SK-N-SH (cell line): ENCODE results near the gene SDK1. TPM values are rescaled to one million over a fixed set of nuclear protein-coding genes. Genes with fewer than 3 reads are reported as not detected.

Experiments used
- CTCF ChIA-PET: fragments of 300-600, 350-600 bp; formaldehyde crosslinking; extraction: SDS; loops from one replicate; lab custom pipeline; 2021; lab: Yijun Ruan, JAX
- POLR2A ChIA-PET: fragments of 350-600 bp; sonication (Branson Sonifier 250); formaldehyde crosslinking; extraction: SDS; loops from one replicate; lab custom pipeline; 2020; ENCODE audit warnings: antibody characterized with exemption, inconsistent platforms; lab: Yijun Ruan, JAX
- DNase-seq: peaks from one replicate; pipeline ENCODE4 v3.0.0; 2012
- H2AFZ ChIP-seq: fragments of 200-600 bp; sonication (generic); 2 replicates; pipeline ENCODE4 v1.8.1; 2016; ENCODE audit warnings: antibody characterized with exemption, mild to moderate bottlenecking, low read depth
- H3F3A ChIP-seq: fragments of 200-600 bp; sonication (generic); replicated peaks from 2 replicates; pipeline ENCODE3; 2016; ENCODE audit warnings: antibody characterized with exemption, mild to moderate bottlenecking; ENCODE audit not compliant: insufficient read depth
- H3K27ac ChIP-seq, 2 experiments: fragments of 200-500 bp in 1 of 2; fragments of 200-600 bp in 1 of 2; sonication (Bioruptor generic) in 1 of 2; sonication (generic), shearing (Covaris generic) in 1 of 2; 2 replicates each; pipeline versions ENCODE4 v1.5.1 to v1.6.1; 2014 to 2016; ENCODE audit warnings: low read depth in 2 of 2, inconsistent platforms in 1 of 2, low read length in 1 of 2, mild to moderate bottlenecking in 1 of 2, mixed read lengths in 1 of 2
- H3K27me3 ChIP-seq: fragments of 200-600 bp; sonication (generic), shearing (Covaris generic); 2 replicates; pipeline ENCODE4 v1.6.1; 2016; ENCODE audit warnings: mixed run types; ENCODE audit not compliant: insufficient read depth
- H3K36me3 ChIP-seq, 2 experiments: fragments of 200-500 bp in 1 of 2; fragments of 200-600 bp in 1 of 2; sonication (Bioruptor generic) in 1 of 2; sonication (generic) in 1 of 2; replicated peaks in 1 of 2; 2 replicates each; pipeline versions ENCODE3 to v1.5.1; 2014 to 2016; ENCODE audit warnings: low read length in 1 of 2, mild to moderate bottlenecking in 1 of 2; ENCODE audit not compliant: insufficient read depth in 2 of 2, control insufficient read depth in 1 of 2
- H3K4me1 ChIP-seq, 2 experiments: fragments of 200-500 bp in 1 of 2; fragments of 200-600 bp in 1 of 2; sonication (Bioruptor generic) in 1 of 2; sonication (generic), shearing (Covaris generic) in 1 of 2; 2 replicates each; pipeline versions ENCODE4 v1.5.1 to v1.6.1; 2014 to 2016; ENCODE audit warnings: low read depth in 1 of 2, low read length in 1 of 2, mixed run types in 1 of 2; ENCODE audit not compliant: insufficient read depth in 2 of 2, control insufficient read depth in 1 of 2
- H3K4me2 ChIP-seq: fragments of 200-600 bp; sonication (generic), shearing (Covaris generic); 2 replicates; pipeline ENCODE4 v1.6.1; 2017; ENCODE audit warnings: mixed run types
- H3K4me3 ChIP-seq, 2 experiments: fragments of 200-500 bp in 1 of 2; fragments of 200-600 bp in 1 of 2; sonication (Bioruptor generic) in 1 of 2; sonication (generic), shearing (Covaris generic) in 1 of 2; 2 replicates each; pipeline versions ENCODE4 v1.5.1 to v1.8.1; 2014 to 2016; ENCODE audit warnings: low read depth in 2 of 2, inconsistent platforms in 1 of 2, low read length in 1 of 2, mild to moderate bottlenecking in 1 of 2, mixed read lengths in 1 of 2, moderate library complexity in 1 of 2
- H3K79me2 ChIP-seq: fragments of 200-600 bp; sonication (generic); 2 replicates; pipeline ENCODE4 v1.8.1; 2017; ENCODE audit warnings: mild to moderate bottlenecking; ENCODE audit not compliant: insufficient read depth
- H3K9ac ChIP-seq: fragments of 200-600 bp; sonication (generic); 2 replicates; pipeline ENCODE4 v1.6.1; 2017; ENCODE audit warnings: mixed run types
- H3K9me2 ChIP-seq: fragments of 200-600 bp; sonication (generic); 2 replicates; pipeline ENCODE4 v1.6.1; 2017; ENCODE audit warnings: mixed run types
- H3K9me3 ChIP-seq: fragments of 200-600 bp; sonication (generic); 2 replicates; pipeline ENCODE4 v1.6.1; 2017; ENCODE audit warnings: mixed run types, mild to moderate bottlenecking, moderate library complexity
- H4K20me1 ChIP-seq: fragments of 200-600 bp; sonication (generic); 2 replicates; pipeline ENCODE4 v1.6.1; 2017; ENCODE audit warnings: mild to moderate bottlenecking, mixed run types; ENCODE audit not compliant: insufficient read depth
- ELF1 ChIP-seq: IDR thresholded peaks from 2 replicates; pipeline ENCODE4 v1.4.0; 2012
- EP300 ChIP-seq, 2 experiments: IDR thresholded peaks; 2 replicates each; pipeline versions ENCODE4 v1.4.0 to v1.6.1; 2012; ENCODE audit warnings: borderline replicate concordance in 1 of 2, low read depth in 1 of 2, low read length in 1 of 2
- FOXJ3 ChIP-seq: sonication (generic); formaldehyde crosslinking; IDR thresholded peaks from 2 replicates; pipeline ENCODE4 v1.5.1; 2020; ENCODE audit warnings: mild to moderate bottlenecking, missing genetic modification reagents
- FOXM1 ChIP-seq: IDR thresholded peaks from 2 replicates; pipeline ENCODE4 v1.4.0; 2012; ENCODE audit warnings: low read depth, mild to moderate bottlenecking
- GABPA ChIP-seq: IDR thresholded peaks from 2 replicates; pipeline ENCODE4 v1.4.0; 2012; ENCODE audit warnings: low read depth, mild to moderate bottlenecking
- IRF3 ChIP-seq: fragments of 150-350 bp; IDR thresholded peaks from 2 replicates; pipeline ENCODE4 v1.6.1; 2016; ENCODE audit warnings: mild to moderate bottlenecking, low read depth, low read length
- JUND ChIP-seq: IDR thresholded peaks from 2 replicates; pipeline ENCODE4 v1.4.0; 2012
- NRF1 ChIP-seq: IDR thresholded peaks from 2 replicates; pipeline ENCODE4 v1.6.1; 2012; ENCODE audit warnings: low read depth, mild to moderate bottlenecking, low read length
- RAD21 ChIP-seq: IDR thresholded peaks from 2 replicates; pipeline ENCODE4 v1.6.1; 2012; ENCODE audit warnings: mild to moderate bottlenecking, low read length
- RFX5 ChIP-seq: IDR thresholded peaks from 2 replicates; pipeline ENCODE4 v1.6.1; 2012; ENCODE audit warnings: mild to moderate bottlenecking, improper control_type of control experiment, low read length
- SIN3A ChIP-seq: IDR thresholded peaks from 2 replicates; pipeline ENCODE4 v1.6.1; 2012; ENCODE audit warnings: low read depth, mild to moderate bottlenecking, low read length, moderate library complexity, borderline replicate concordance
- TAF1 ChIP-seq: IDR thresholded peaks from 2 replicates; pipeline ENCODE4 v1.6.1; 2012; ENCODE audit warnings: low read depth, mild to moderate bottlenecking, low read length, moderate library complexity, borderline replicate concordance
- TCF12 ChIP-seq: IDR thresholded peaks from 2 replicates; pipeline ENCODE4 v1.4.0; 2012
- TEAD4 ChIP-seq: IDR thresholded peaks from 2 replicates; pipeline ENCODE4 v1.4.0; 2012; ENCODE audit warnings: mild to moderate bottlenecking, borderline replicate concordance; ENCODE audit not compliant: insufficient read depth
- ZBTB33 ChIP-seq: IDR thresholded peaks from 2 replicates; pipeline ENCODE4 v1.4.0; 2012; ENCODE audit warnings: low read depth, borderline replicate concordance
- WGBS: methylation state at CpG from one replicate; pipeline ENCODE4 v1.1.6; 2017; ENCODE audit warnings: low lambda C conversion rate; 5-methylcytosine and 5-hydroxymethylcytosine counted together
- polyA plus RNA-seq, 3 experiments: library from polyadenylated mRNA; depleted of rRNA; stranded (reverse); fragments of >200 nt; gene quantifications; 2 replicates each; pipeline ENCODE4 v1.2.3, GENCODE V29; 2012
- TF ChIP-seq, protein P1 (sequence below): fragments of 200-600 bp; sonication (generic); IDR thresholded peaks from 2 replicates; pipeline ENCODE4 v1.6.1; 2017; ENCODE audit warnings: antibody characterized with exemption, mild to moderate bottlenecking, moderate library complexity

SDK1 gene
- polyA plus RNA-seq, 1 of the 3 experiments (the other 2 are of a cell fraction), result 1.2 TPM

- H3K4me2 ChIP-seq, result no peak overlapping the region
- ChIA-PET POLR2A (no interaction called here), CTCF (interaction anchor here (1.0 kb wide), 1 partner anchor 19 kb away, joined by 4 read pairs; no protein-coding TSS in a partner anchor)
- no peak overlapping the region for H3K4me3 ChIP-seq
- no peaks in the 10 kb centered on the region for H3K9me3 ChIP-seq
- H3K9ac ChIP-seq, result no peak overlapping the region
- H4K20me1 ChIP-seq, result no peaks in the 10 kb centered on the region
- no peak overlapping the region for H3K27ac ChIP-seq
- H2AFZ ChIP-seq, result no peak overlapping the region
- H3K4me1 ChIP-seq, result peaks cover 0 to 14% of the 10 kb centered on the region in 2 experiments; a peak in 2 of 4 replicates
- no peak for DNase-seq
- WGBS, result 93% methylated on average over 12 of the region's 12 CpGs
- H3K9me2 ChIP-seq, result no peaks in the 10 kb centered on the region
- no peaks in the 10 kb centered on the region for H3K36me3 ChIP-seq
- H3K27me3 ChIP-seq, result no peaks in the 10 kb centered on the region
- H3F3A ChIP-seq, result no peaks in the 10 kb centered on the region
- no peaks in the 10 kb centered on the region for H3K79me2 ChIP-seq
- TF ChIP-seq IRF3 (no peak), ZBTB33 (no peak), GABPA (no peak), NRF1 (no peak), SIN3A (no peak), TEAD4 (no peak), FOXJ3 (CRISPR knock-in tag) (no peak), JUND (no peak), FOXM1 (no peak), TCF12 (no peak), EP300 (IDR thresholded peaks at IDR 0.05; ENCODE audit: borderline replicate concordance in 1 of 2, low read depth in 1 of 2, low read length in 1 of 2) (no peak), TAF1 (no peak), ELF1 (no peak), RAD21 (no peak)
- TF ChIP-seq, protein P1, sequence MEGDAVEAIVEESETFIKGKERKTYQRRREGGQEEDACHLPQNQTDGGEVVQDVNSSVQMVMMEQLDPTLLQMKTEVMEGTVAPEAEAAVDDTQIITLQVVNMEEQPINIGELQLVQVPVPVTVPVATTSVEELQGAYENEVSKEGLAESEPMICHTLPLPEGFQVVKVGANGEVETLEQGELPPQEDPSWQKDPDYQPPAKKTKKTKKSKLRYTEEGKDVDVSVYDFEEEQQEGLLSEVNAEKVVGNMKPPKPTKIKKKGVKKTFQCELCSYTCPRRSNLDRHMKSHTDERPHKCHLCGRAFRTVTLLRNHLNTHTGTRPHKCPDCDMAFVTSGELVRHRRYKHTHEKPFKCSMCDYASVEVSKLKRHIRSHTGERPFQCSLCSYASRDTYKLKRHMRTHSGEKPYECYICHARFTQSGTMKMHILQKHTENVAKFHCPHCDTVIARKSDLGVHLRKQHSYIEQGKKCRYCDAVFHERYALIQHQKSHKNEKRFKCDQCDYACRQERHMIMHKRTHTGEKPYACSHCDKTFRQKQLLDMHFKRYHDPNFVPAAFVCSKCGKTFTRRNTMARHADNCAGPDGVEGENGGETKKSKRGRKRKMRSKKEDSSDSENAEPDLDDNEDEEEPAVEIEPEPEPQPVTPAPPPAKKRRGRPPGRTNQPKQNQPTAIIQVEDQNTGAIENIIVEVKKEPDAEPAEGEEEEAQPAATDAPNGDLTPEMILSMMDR, result no peak
- TF ChIP-seq, all 33 proteins: peak for 0
Observed at GRCh38 chr7:3977391-3977790, 676.3 kb downstream of the SDK1 start.

DNA sequence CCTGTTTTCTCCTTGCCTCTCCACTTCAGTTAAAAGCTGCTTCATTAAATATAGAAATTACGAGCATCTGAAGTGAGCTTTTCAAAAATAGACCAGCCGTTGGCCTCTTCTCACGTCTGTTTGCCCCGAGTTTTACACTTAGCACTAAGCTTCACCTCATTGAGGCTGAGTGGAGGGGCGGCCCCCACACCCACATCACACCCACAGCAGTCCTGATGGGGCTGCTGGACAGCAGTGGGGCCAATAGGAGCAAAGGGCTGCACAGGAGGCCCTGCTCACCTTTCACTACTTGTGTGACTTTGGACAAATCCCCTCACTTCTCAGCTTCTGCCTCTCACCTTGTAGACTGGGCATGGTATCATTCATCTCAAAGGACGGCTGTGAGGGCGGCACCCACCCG lies 677.8 kb downstream of the SDK1 start:
- WGBS, result 60% methylated on average over 8 of the region's 8 CpGs
- Histone ChIP-seq H3K27ac (peak overlapping the region in 1 of 2 experiments; percentile 28; a peak in 1 of 4 replicates), H3F3A (no peaks in the 10 kb centered on the region), H3K9ac (no peak overlapping the region), H4K20me1 (no peaks in the 10 kb centered on the region), H2AFZ (no peak overlapping the region), H3K4me3 (no peak overlapping the region), H3K4me1 (peaks cover 0 to 14% of the 10 kb centered on the region in 2 experiments; a peak in 2 of 4 replicates), H3K79me2 (no peaks in the 10 kb centered on the region), H3K9me2 (no peaks in the 10 kb centered on the region), H3K36me3 (no peaks in the 10 kb centered on the region), H3K4me2 (no peak overlapping the region), H3K9me3 (no peaks in the 10 kb centered on the region), H3K27me3 (no peaks in the 10 kb centered on the region)
- DNase-seq, result no peak
- ChIA-PET CTCF (interaction anchor here (0.8 to 1.6 kb wide), 5 partner anchors 9 to 497 kb away, joined by 3 to 5 read pairs (median 3); no protein-coding TSS in a partner anchor), POLR2A (no interaction called here)
- TF ChIP-seq JUND (no peak), RFX5 (no peak)
